ENCODE data around the gene NAV2.

NAV2 gene

GRCh38 chr11:19977941-19978340 is 265.3 kb downstream of the NAV2 start:
- no peak for DNase-seq (ENCODE audit: extremely low read depth, low read depth)
- no peak for TF ChIP-seq CTCF (IDR thresholded peaks at IDR 0.05; ENCODE audit: low read depth, low read length)

- TF ChIP-seq CTCF (IDR thresholded peaks at IDR 0.05; ENCODE audit: low read depth, low read length) = no peak
- peak; percentile 51 for DNase-seq (ENCODE audit: extremely low read depth, low read depth)
Observed at GRCh38 chr11:19978668-19979518, 266.3 kb downstream of the NAV2 start.

GRCh38 chr11:19979519-19979845 is 266.8 kb downstream of the NAV2 start:
- DNase-seq (ENCODE audit: extremely low read depth, low read depth) = no peak
- no peak for TF ChIP-seq CTCF (IDR thresholded peaks at IDR 0.05; ENCODE audit: low read depth, low read length)

- DNase-seq (ENCODE audit: extremely low read depth, low read depth) = no peak
- no peak for TF ChIP-seq CTCF (IDR thresholded peaks at IDR 0.05; ENCODE audit: low read depth, low read length)
Observed at GRCh38 chr11:19980388-19980787, 267.8 kb downstream of the NAV2 start.

- TF ChIP-seq CTCF (IDR thresholded peaks at IDR 0.05; ENCODE audit: low read depth, low read length) = no peak
- peak; percentile 35 for DNase-seq (ENCODE audit: extremely low read depth, low read depth)
Observed at GRCh38 chr11:19980957-19981669, 268.5 kb downstream of the NAV2 start.

- TF ChIP-seq CTCF (IDR thresholded peaks at IDR 0.05; ENCODE audit: low read depth, low read length) = no peak
- DNase-seq (ENCODE audit: extremely low read depth, low read depth) = no peak
Observed at GRCh38 chr11:19982774-19983495, 270.3 kb downstream of the NAV2 start.

Measured in AG09319 (cell line).